A673 (cell line): Measurements from ENCODE around the gene ZNF688. TPM values are rescaled to one million over a fixed set of nuclear protein-coding genes. Genes with fewer than 3 reads are reported as not detected.

ENCODE experiments used
- BruUV-seq: library from RNA; stranded (reverse); fragments of 400-500 nt; replicated peaks from 2 replicates; lab custom pipeline; 2021; lab: Mats Ljungman, UMichigan
- CTCF ChIA-PET: fragments of 300-600 bp; sonication (Branson Sonifier 250); formaldehyde crosslinking; loops from one replicate; lab custom pipeline; 2022; ENCODE audit warnings: antibody characterized with exemption; lab: Charles Lee
- POLR2A ChIA-PET: fragments of 300-600 bp; sonication (Branson Sonifier 250); formaldehyde crosslinking; loops from one replicate; lab custom pipeline; 2022; ENCODE audit warnings: antibody characterized with exemption; ENCODE audit not compliant: low non-redundant PET; lab: Charles Lee
- DNase-seq: peaks from one replicate; pipeline ENCODE4 v3.0.0-alpha.2; 2015; ENCODE audit warnings: low spot score
- H3K27ac ChIP-seq: fragments of 200-600 bp; sonication (generic); 2 replicates; pipeline ENCODE4 v1.5.1; 2016; ENCODE audit warnings: mixed run types, low read depth, mild to moderate bottlenecking, mixed read lengths, antibody characterized with exemption, low read length; ENCODE audit not compliant: poor library complexity, severe bottlenecking
- H3K27me3 ChIP-seq: fragments of 200-600 bp; sonication (generic); replicated peaks from 2 replicates; pipeline ENCODE4 v1.6.1; 2017; ENCODE audit warnings: mixed run types, low read depth, mild to moderate bottlenecking, mixed read lengths, antibody characterized with exemption, low read length; ENCODE audit not compliant: insufficient read depth, poor library complexity
- H3K36me3 ChIP-seq: fragments of 200-600 bp; sonication (generic); 2 replicates; pipeline ENCODE4 v1.6.1; 2016; ENCODE audit warnings: mixed run types, mild to moderate bottlenecking, mixed read lengths, antibody characterized with exemption, low read length; ENCODE audit not compliant: insufficient read depth, poor library complexity, severe bottlenecking
- H3K4me1 ChIP-seq: fragments of 200-600 bp; sonication (generic); 2 replicates; pipeline ENCODE4 v1.6.1; 2017; ENCODE audit warnings: mixed run types, mild to moderate bottlenecking, mixed read lengths, antibody characterized with exemption, low read length; ENCODE audit not compliant: insufficient read depth, poor library complexity, severe bottlenecking
- H3K4me3 ChIP-seq: fragments of 200-600 bp; sonication (generic); 2 replicates; pipeline ENCODE4 v1.5.1; 2016; ENCODE audit warnings: low read depth, mixed run types, mild to moderate bottlenecking, mixed read lengths, low read length; ENCODE audit not compliant: poor library complexity, severe bottlenecking
- H3K9me3 ChIP-seq: fragments of 200-600 bp; sonication (generic); 2 replicates; pipeline ENCODE4 v1.6.1; 2016; ENCODE audit warnings: mixed run types, low read depth, mild to moderate bottlenecking, mixed read lengths, antibody characterized with exemption, low read length; ENCODE audit not compliant: poor library complexity, severe bottlenecking
- EZH2 ChIP-seq: fragments of 200-600 bp; sonication (generic); IDR thresholded peaks from 2 replicates; pipeline ENCODE4 v1.6.1; 2017; ENCODE audit warnings: borderline replicate concordance, low read depth, mild to moderate bottlenecking, mixed read lengths, antibody characterized with exemption, low read length; ENCODE audit not compliant: poor library complexity, severe bottlenecking
- intact Hi-C: fragments of 100-400 bp; cut with micrococcal nuclease; formaldehyde crosslinking; loops from one replicate; pipeline ENCODE4 v1.10.0; 2022; ENCODE audit not compliant: unreplicated experiment
- total RNA-seq: library from RNA; stranded (reverse); gene quantifications from 2 replicates; pipeline ENCODE4 v1.2.3, GENCODE V29; 2021
- TF ChIP-seq, protein P1 (sequence below): fragments of 300-800, 200-600 bp; sonication (generic); conservative IDR thresholded peaks from 2 replicates; pipeline ENCODE4 v1.5.1; 2017; ENCODE audit warnings: low read depth, mild to moderate bottlenecking, antibody characterized with exemption, low read length, moderate library complexity, mixed read lengths

Gene ZNF688
- total RNA-seq, 1 experiment from 2014 or later: 8.5 TPM

DNA sequence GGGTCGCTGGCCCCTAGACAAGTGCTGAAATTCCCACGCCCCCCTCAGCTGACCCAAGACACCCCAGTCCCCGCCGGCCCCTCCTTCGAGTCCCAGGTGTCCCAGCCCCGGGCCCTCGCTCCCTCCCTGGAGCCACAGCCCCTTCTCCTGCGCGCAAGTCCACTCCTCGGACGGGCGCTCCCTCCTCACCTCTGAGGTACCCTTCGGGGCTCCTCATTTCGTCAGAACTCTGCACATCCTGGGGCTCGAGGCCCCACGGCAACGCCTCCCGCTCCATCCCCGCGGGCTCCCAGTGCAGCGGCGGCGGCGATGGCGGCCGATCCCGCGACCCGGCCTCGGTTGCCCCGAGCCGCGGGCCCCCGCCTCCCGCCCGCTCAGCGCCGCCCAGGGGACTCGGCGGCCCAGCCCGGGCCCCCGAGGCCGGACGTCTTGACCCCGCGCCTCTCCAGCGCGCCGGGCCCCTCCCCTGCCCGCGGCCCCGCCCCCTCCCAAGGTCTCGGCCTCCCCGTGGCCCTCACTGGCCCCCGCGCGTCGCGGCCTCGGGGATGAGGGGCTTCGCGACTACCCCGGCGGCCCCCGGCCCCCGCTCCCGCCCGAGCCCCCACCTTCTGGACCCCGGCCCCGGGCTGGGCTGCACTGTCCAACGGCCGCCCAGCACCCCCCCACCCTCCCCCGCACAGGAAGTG is 45.2 kb downstream of the ZNF688 start, which contains the start of gene ZNF768:
TSS of gene ZNF768 (minus strand) at position 430 of the 686 bp plus-strand sequence. CDS start at position 277, 153 bp downstream.
- intact Hi-C loops: no loop called here
- peak; percentile 21 for DNase-seq
- H3K4me3 ChIP-seq: peak within 1 kb of the TSS; percentile 86
- H3K27ac ChIP-seq: peak within 1 kb of the TSS; percentile 95
- TF ChIP-seq, protein P1, sequence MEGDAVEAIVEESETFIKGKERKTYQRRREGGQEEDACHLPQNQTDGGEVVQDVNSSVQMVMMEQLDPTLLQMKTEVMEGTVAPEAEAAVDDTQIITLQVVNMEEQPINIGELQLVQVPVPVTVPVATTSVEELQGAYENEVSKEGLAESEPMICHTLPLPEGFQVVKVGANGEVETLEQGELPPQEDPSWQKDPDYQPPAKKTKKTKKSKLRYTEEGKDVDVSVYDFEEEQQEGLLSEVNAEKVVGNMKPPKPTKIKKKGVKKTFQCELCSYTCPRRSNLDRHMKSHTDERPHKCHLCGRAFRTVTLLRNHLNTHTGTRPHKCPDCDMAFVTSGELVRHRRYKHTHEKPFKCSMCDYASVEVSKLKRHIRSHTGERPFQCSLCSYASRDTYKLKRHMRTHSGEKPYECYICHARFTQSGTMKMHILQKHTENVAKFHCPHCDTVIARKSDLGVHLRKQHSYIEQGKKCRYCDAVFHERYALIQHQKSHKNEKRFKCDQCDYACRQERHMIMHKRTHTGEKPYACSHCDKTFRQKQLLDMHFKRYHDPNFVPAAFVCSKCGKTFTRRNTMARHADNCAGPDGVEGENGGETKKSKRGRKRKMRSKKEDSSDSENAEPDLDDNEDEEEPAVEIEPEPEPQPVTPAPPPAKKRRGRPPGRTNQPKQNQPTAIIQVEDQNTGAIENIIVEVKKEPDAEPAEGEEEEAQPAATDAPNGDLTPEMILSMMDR: no peak
- TF ChIP-seq EZH2: no peak
- no TSS peak for BruUV-seq
- no peaks in the 10 kb centered on the region for H3K27me3 ChIP-seq
- H3K9me3 ChIP-seq: no peaks in the 10 kb centered on the region
- CTCF ChIA-PET: interaction anchor here (0.7 to 1.1 kb wide), 2 partner anchors 9 to 72 kb away, joined by 3 to 5 read pairs; no protein-coding TSS in a partner anchor
- H3K36me3 ChIP-seq: peaks cover 15% of the 10 kb centered on the region
- POLR2A ChIA-PET: interaction anchor here (0.6 kb wide), 1 partner anchor 40 kb away, joined by 3 read pairs; no protein-coding TSS in a partner anchor
- peaks cover 12% of the 10 kb centered on the region for H3K4me1 ChIP-seq

DNA sequence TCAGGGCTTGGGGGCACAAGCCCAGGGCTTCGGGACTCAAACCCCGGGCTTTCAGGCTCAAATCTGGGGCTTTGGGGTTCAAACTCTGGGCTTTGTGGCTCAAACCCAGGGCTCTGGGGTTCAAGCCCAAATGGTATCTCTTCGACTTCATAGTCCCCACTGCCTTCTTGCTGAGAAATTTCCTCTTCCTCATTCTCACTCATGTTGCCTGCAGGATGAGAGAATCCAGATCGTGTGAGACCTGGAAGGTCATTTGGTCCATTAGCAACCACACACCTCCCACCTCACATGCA is 45.7 kb downstream of the ZNF688 start:
- peak overlapping the region; percentile 95 for H3K27ac ChIP-seq
- no peak for TF ChIP-seq EZH2
- TF ChIP-seq, protein P1: no peak
- H3K36me3 ChIP-seq: peaks cover 11% of the 10 kb centered on the region
- H3K9me3 ChIP-seq: no peaks in the 10 kb centered on the region
- H3K4me3 ChIP-seq: peak overlapping the region; percentile 86
- ChIA-PET CTCF (no interaction called here), POLR2A (no interaction called here)
- no peak for DNase-seq
- H3K27me3 ChIP-seq: no peaks in the 10 kb centered on the region
- peaks cover 12% of the 10 kb centered on the region for H3K4me1 ChIP-seq
- intact Hi-C loops: no loop called here
- BruUV-seq: TSS peak; percentile 30

DNA sequence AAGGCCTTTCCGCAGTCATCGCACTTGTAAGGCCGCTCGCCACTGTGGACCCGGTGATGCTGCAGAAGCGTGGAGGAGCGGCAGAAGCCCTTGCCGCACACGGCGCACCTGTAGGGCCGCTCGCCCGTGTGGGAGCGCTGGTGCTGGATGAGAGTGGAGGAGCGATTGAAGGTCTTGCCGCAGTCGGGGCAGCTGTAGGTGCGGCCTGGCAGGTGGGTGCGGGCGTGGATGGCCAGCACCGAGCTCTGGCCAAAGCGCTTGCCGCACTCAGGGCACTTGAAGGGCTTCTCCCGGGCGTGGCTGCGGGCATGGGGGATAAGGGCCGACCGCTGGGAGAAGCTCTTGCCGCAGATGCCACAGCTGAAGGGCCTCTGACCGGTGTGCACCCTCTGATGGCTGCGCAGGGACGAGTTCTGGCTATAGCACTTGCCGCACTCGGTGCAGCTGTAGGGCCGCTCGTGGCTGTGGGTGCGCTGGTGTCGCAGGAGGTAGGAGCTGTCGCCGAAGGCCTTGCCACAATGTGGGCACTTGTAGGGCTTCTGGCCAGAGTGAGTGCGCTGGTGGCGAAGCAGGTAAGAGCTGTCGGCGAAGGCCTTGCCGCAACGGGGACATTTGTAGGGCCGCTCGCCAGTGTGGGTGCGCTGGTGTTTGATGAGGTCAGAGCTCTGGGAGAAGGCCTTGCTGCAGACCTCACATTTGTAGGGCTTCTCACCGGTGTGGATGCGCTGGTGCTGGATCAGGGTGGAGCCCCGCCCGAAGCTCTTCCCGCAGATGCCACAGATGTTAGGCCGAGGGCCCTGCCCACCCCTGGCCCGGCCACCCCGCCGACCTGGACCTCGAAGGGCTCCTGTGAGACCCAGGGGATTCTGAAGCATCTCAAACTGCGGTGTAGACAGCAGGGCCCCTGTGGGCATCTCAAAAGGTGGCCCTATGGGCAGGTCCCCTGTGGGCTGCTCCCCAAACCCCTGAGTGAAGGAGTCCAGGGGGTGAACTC is 46.6 kb downstream of the ZNF688 start:
- Histone ChIP-seq H3K27ac (no peak overlapping the region), H3K27me3 (no peaks in the 10 kb centered on the region), H3K4me1 (peaks cover 12% of the 10 kb centered on the region), H3K9me3 (no peaks in the 10 kb centered on the region), H3K4me3 (no peak overlapping the region), H3K36me3 (peaks cover 9% of the 10 kb centered on the region)
- intact Hi-C loops: no loop called here
- ChIA-PET CTCF (interaction anchor here (0.6 to 0.7 kb wide), 2 partner anchors 14 to 69 kb away, joined by 4 to 9 read pairs; no protein-coding TSS in a partner anchor), POLR2A (interaction anchor here (0.6 kb wide), 1 partner anchor 12 kb away, joined by 3 read pairs; no protein-coding TSS in a partner anchor)
- TF ChIP-seq, protein P1: no peak
- TF ChIP-seq EZH2: no peak
- DNase-seq: no peak
- BruUV-seq: no TSS peak
